ENCODE measurements around the gene MLLT3. TPM values are rescaled to one million over a fixed set of nuclear protein-coding genes. Genes with fewer than 3 reads are reported as not detected.

The MLLT3 gene
- total and polyA plus RNA-seq, 2 experiments from 2014 or later = 40.0 to 58.3 TPM

DNA sequence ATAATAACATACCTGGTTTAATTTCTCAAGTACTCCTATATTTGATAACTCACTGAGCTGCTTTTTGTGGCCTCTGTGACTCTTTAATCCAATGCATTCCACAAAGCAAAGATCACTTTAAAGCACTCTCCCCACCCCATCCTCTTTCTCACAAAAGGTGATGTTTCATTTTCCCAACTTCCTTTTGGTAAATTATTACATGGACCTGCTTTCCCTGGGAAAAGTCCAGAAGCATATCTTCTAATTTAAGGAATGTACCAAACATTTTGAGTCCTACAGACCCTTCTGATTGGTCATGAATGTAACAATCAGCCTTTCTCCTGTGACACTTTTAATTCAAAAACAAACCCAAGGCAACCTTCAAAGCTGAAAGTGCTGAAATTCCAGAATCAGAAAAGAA lies 71.1 kb downstream of the MLLT3 start:
- H3K4me3 ChIP-seq = no peak overlapping the region
- no peak for TF ChIP-seq CTCF (IDR thresholded peaks at IDR 0.05; ENCODE audit: low read depth, low read length)

GRCh38 chr9:20550326-20550725 lies 72.0 kb downstream of the MLLT3 start:
- no peaks in the 10 kb centered on the region for H3K27me3 ChIP-seq
- H3K4me1 ChIP-seq (ENCODE audit: low read depth) = peaks cover 8% of the 10 kb centered on the region
- no peak overlapping the region for H3K27ac ChIP-seq
- H3K4me3 ChIP-seq = no peak overlapping the region
- H3K36me3 ChIP-seq = no peaks in the 10 kb centered on the region
- no peaks in the 10 kb centered on the region for H3K9me3 ChIP-seq (ENCODE audit: low read depth)
- no peak for DNase-seq (ENCODE audit: low read depth in 1 of 2, low spot score in 1 of 2)
- no peak for TF ChIP-seq CTCF (IDR thresholded peaks at IDR 0.05; ENCODE audit: low read depth, low read length)

More for the DNA sequence above, 71.1 kb downstream of the MLLT3 start:
- H3K36me3 ChIP-seq = no peaks in the 10 kb centered on the region
- no peaks in the 10 kb centered on the region for H3K9me3 ChIP-seq (ENCODE audit: low read depth)
- no peak for DNase-seq (ENCODE audit: low read depth in 1 of 2, low spot score in 1 of 2)
- peaks cover 8% of the 10 kb centered on the region for H3K4me1 ChIP-seq (ENCODE audit: low read depth)
- no peak overlapping the region for H3K27ac ChIP-seq
- H3K27me3 ChIP-seq = no peaks in the 10 kb centered on the region

DNA sequence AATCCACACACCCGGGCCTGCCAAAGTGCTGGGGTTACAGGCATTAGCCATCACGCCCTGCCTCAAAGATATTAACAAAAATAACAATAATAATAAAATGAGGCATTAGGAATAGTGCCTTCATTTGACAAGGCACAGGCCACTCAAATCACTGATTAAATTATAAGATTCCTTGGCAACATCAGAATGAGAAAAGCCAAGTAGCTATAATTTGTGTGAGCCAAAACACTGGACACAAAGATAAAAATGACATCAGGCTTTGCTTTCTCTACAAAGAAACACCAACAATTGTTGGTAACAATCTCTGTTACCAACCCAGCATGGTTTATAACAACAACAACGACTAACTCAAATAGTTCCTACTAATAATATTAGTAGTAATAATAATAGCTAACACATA lies 73.2 kb downstream of the MLLT3 start:
- H3K27me3 ChIP-seq = no peaks in the 10 kb centered on the region
- no peaks in the 10 kb centered on the region for H3K36me3 ChIP-seq
- no peak for TF ChIP-seq CTCF (IDR thresholded peaks at IDR 0.05; ENCODE audit: low read depth, low read length)
- H3K4me3 ChIP-seq = no peak overlapping the region
- H3K4me1 ChIP-seq (ENCODE audit: low read depth) = peaks cover 8% of the 10 kb centered on the region
- no peaks in the 10 kb centered on the region for H3K9me3 ChIP-seq (ENCODE audit: low read depth)
- H3K27ac ChIP-seq = no peak overlapping the region
- DNase-seq (ENCODE audit: low read depth in 1 of 2, low spot score in 1 of 2) = no peak

DNA sequence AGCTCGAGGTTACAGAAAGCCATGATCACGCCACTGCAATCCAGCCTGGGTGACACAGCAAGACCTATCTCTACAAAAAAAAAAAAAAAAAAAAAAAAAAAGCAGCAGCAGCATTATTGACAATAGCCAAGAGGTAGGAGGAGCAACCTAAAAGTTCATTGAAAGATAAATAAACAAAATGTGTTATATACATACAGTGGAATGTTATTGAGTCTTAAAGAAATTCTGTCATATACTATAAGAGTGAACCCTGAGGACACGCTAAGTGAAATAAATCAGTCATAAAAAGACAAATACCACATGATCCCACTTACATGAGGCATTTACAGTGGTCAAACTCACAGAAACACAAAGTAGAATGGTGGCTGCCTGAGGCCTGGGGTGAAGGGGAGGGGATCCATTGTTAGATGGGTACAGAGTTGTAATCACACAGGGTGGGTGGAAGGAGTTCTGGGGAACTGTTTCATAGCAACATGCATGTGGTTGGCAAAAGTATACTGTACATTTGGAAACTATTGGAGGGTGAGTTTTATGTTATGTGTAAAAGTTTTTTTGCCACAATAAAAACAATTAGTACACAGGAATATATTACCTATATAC lies 77.2 kb downstream of the MLLT3 start:
- H3K27me3 ChIP-seq = no peaks in the 10 kb centered on the region
- no peaks in the 10 kb centered on the region for H3K9me3 ChIP-seq (ENCODE audit: low read depth)
- H3K4me3 ChIP-seq = no peak overlapping the region
- H3K36me3 ChIP-seq = no peaks in the 10 kb centered on the region
- no peak for TF ChIP-seq CTCF (IDR thresholded peaks at IDR 0.05; ENCODE audit: low read depth, low read length)
- DNase-seq (ENCODE audit: low read depth in 1 of 2, low spot score in 1 of 2) = no peak
- no peak overlapping the region for H3K27ac ChIP-seq
- H3K4me1 ChIP-seq (ENCODE audit: low read depth) = no peaks in the 10 kb centered on the region

GRCh38 chr9:20540169-20540863 lies 82.0 kb downstream of the MLLT3 start:
- Histone ChIP-seq H3K27ac (no peak overlapping the region), H3K4me1 (ENCODE audit: low read depth) (no peaks in the 10 kb centered on the region), H3K36me3 (no peaks in the 10 kb centered on the region), H3K27me3 (no peaks in the 10 kb centered on the region), H3K9me3 (ENCODE audit: low read depth) (no peaks in the 10 kb centered on the region), H3K4me3 (no peak overlapping the region)
- DNase-seq (ENCODE audit: low read depth in 1 of 2, low spot score in 1 of 2) = no peak
- no peak for TF ChIP-seq CTCF (IDR thresholded peaks at IDR 0.05; ENCODE audit: low read depth, low read length)
